Panc1 (cell line): ENCODE data around the gene TMEM86A. TPM values are rescaled to one million over a fixed set of nuclear protein-coding genes. Genes with fewer than 3 reads are reported as not detected.

Source experiments
- ATAC-seq: fragments of 200-7000 bp; cut with Tn5 transposase; 2 replicates; pipeline ENCODE4 v1.9.1; 2020; ENCODE audit warnings: mild to moderate bottlenecking, moderate library complexity
- BruUV-seq: library from RNA; stranded (reverse); fragments of 400-500 nt; replicated peaks from 2 replicates; lab custom pipeline; 2021; lab: Mats Ljungman, UMichigan
- CTCF ChIA-PET: fragments of 300-600 bp; sonication (Branson Sonifier 250); formaldehyde crosslinking; loops from one replicate; lab custom pipeline; 2022; ENCODE audit warnings: antibody characterized with exemption; lab: Charles Lee
- POLR2A ChIA-PET: fragments of 300-600 bp; sonication (Branson Sonifier 250); formaldehyde crosslinking; loops from one replicate; lab custom pipeline; 2022; ENCODE audit warnings: antibody characterized with exemption; lab: Charles Lee
- DNase-seq: peaks from one replicate; pipeline ENCODE4 v3.0.0-alpha.2; 2010; ENCODE audit warnings: low read depth, low spot score
- H3K27ac ChIP-seq: 2 replicates; pipeline ENCODE4 v1.5.1; 2011; ENCODE audit warnings: mild to moderate bottlenecking, low read length, inconsistent platforms
- H3K27me3 ChIP-seq: fragments of 200-500 bp; sonication (Bioruptor generic); 2 replicates; pipeline ENCODE4 v1.6.0; 2014; ENCODE audit warnings: low read length, inconsistent platforms; ENCODE audit not compliant: control insufficient read depth, insufficient read depth
- H3K36me3 ChIP-seq: fragments of 200-500 bp; sonication (Bioruptor generic); 2 replicates; pipeline ENCODE4 v1.5.1; 2014; ENCODE audit warnings: inconsistent platforms, mild to moderate bottlenecking, low read length, moderate library complexity; ENCODE audit not compliant: control insufficient read depth, insufficient read depth
- H3K4me1 ChIP-seq: 2 replicates; pipeline ENCODE4 v1.5.1; 2011; ENCODE audit warnings: inconsistent platforms, mild to moderate bottlenecking, low read length, moderate library complexity; ENCODE audit not compliant: control insufficient read depth, insufficient read depth
- H3K4me3 ChIP-seq, 2 experiments: 2 replicates each; pipeline ENCODE4 v1.5.1; 2011 to 2012; ENCODE audit warnings: low read depth in 2 of 2, low read length in 2 of 2, mild to moderate bottlenecking in 2 of 2, inconsistent platforms in 1 of 2, moderate library complexity in 1 of 2
- H3K9me3 ChIP-seq: fragments of 200-500 bp; sonication (Bioruptor generic); 2 replicates; pipeline ENCODE4 v1.5.1; 2014; ENCODE audit warnings: low read depth, mild to moderate bottlenecking, inconsistent platforms, low read length, moderate library complexity; ENCODE audit not compliant: control insufficient read depth, insufficient read depth
- CTCF ChIP-seq: fragments of 450-650 bp; IDR thresholded peaks from 2 replicates; pipeline ENCODE4 v1.5.1; 2017; ENCODE audit warnings: mild to moderate bottlenecking
- POLR2AphosphoS5 ChIP-seq: IDR thresholded peaks from 2 replicates; pipeline ENCODE4 v1.6.1; 2012; ENCODE audit warnings: mild to moderate bottlenecking, low read depth, low read length, moderate library complexity
- REST ChIP-seq, 2 experiments: IDR thresholded peaks; 2 replicates each; pipeline ENCODE4 v1.6.1; 2011 to 2012; ENCODE audit warnings: low read depth in 2 of 2, control low read depth in 1 of 2, low read length in 1 of 2, mild to moderate bottlenecking in 1 of 2, moderate library complexity in 1 of 2; ENCODE audit not compliant: insufficient read depth in 1 of 2
- SIN3A ChIP-seq: IDR thresholded peaks from 2 replicates; pipeline ENCODE4 v1.6.1; 2012; ENCODE audit warnings: low read depth, mild to moderate bottlenecking, low read length, moderate library complexity, borderline replicate concordance; ENCODE audit not compliant: insufficient read depth
- TCF7L2 ChIP-seq: IDR thresholded peaks from 2 replicates; pipeline ENCODE4 v1.6.1; 2011; ENCODE audit warnings: mild to moderate bottlenecking, low read depth, low read length, inconsistent platforms
- in situ Hi-C: cut with HindIII; loops from 2 replicates; pipeline ENCODE4 v1.10.0; 2016; ENCODE audit warnings: low sequenced_read_pairs, low pct_unique_long_range_greater_than_20kb
- intact Hi-C: fragments of 100-400 bp; cut with micrococcal nuclease; formaldehyde crosslinking; loops from one replicate; pipeline ENCODE4 v1.10.0; 2022; ENCODE audit not compliant: unreplicated experiment
- total RNA-seq: library from RNA; stranded (reverse); gene quantifications from one replicate; pipeline ENCODE4 v1.2.1, GENCODE V29; 2021; ENCODE audit not compliant: unreplicated experiment

Gene TMEM86A
- total RNA-seq, 1 experiment from 2014 or later, result 0.31 TPM

- in situ Hi-C loops, result no loop called here
- Histone ChIP-seq H3K4me1 (peaks cover 3% of the 10 kb centered on the region; the same call in 1 of the 2 replicates), H3K9me3 (no peaks in the 10 kb centered on the region), H3K27me3 (no peaks in the 10 kb centered on the region), H3K4me3 (no peak overlapping the region), H3K27ac (no peak overlapping the region), H3K36me3 (no peaks in the 10 kb centered on the region)
- TF ChIP-seq REST (IDR thresholded peaks at IDR 0.05; ENCODE audit: insufficient read depth in 1 of 2, low read depth in 2 of 2, low read length in 1 of 2) (no peak), POLR2AphosphoS5 (no peak), SIN3A (no peak), TCF7L2 (no peak), CTCF (no peak)
- no peak for DNase-seq
- intact Hi-C loops, result no loop called here
- BruUV-seq, result no TSS peak
- ATAC-seq, result no peak
- POLR2A ChIA-PET, result no interaction called here
- CTCF ChIA-PET, result interaction anchor here (0.9 kb wide), 1 partner anchor 27 kb away, joined by 3 read pairs; no protein-coding TSS in a partner anchor
Measured at GRCh38 chr11:18748766-18749365, 50.3 kb downstream of the TMEM86A start.

GRCh38 chr11:18749681-18750319 is 51.2 kb downstream of the TMEM86A start:
- no TSS peak for BruUV-seq
- TF ChIP-seq SIN3A (no peak), REST (IDR thresholded peaks at IDR 0.05; ENCODE audit: insufficient read depth in 1 of 2, low read depth in 2 of 2, low read length in 1 of 2) (no peak), CTCF (no peak), POLR2AphosphoS5 (no peak), TCF7L2 (no peak)
- Histone ChIP-seq H3K4me1 (peaks cover 3% of the 10 kb centered on the region; the same call in 1 of the 2 replicates), H3K9me3 (no peaks in the 10 kb centered on the region), H3K36me3 (no peaks in the 10 kb centered on the region), H3K27ac (no peak overlapping the region), H3K27me3 (no peaks in the 10 kb centered on the region), H3K4me3 (no peak overlapping the region)
- CTCF ChIA-PET, result interaction anchor here (0.5 to 0.9 kb wide), 2 partner anchors 28 to 379 kb away, joined by 3 to 11 read pairs; no protein-coding TSS in a partner anchor
- DNase-seq, result no peak
- peak; percentile 73 for ATAC-seq
- POLR2A ChIA-PET, result no interaction called here
- intact Hi-C loops (no loop called here), in situ Hi-C loops (no loop called here)
